ENCODE results near the gene SRL.

DNA sequence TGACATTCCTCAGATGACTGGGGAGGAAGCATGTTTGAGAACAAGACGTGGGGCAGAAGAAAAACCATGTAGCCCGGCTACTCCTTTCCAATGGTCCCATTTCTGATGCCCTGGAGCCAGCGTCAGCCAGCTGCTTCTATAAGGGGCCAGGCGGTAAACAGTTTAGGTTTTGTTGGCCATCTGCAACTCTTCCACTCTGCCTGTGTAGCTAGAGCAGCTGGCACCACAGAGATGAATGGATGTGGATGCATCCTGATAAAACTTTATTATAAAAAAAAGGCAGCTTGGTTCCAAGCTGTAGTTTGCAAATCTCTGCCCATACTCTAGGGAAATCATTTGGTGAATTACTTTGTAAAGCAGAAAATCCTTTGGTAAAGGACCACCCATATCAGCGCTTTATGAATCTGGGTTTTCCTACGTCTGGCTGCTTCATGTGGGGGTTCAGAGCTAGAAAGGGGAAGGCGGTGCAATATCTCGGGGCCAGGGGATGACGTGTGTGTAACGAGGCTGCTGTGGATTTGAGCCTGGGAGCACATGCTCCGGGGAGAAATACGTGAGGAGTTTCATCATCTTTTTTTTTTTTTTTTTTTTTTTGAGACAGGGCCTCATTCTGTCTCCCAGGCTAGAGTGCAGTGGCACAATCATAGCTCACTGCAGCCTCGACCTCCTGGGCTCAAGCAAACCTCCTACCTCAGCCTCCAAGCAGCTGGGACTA lies 3.4 kb upstream of the SRL start:
- TF ChIP-seq, protein P1, sequence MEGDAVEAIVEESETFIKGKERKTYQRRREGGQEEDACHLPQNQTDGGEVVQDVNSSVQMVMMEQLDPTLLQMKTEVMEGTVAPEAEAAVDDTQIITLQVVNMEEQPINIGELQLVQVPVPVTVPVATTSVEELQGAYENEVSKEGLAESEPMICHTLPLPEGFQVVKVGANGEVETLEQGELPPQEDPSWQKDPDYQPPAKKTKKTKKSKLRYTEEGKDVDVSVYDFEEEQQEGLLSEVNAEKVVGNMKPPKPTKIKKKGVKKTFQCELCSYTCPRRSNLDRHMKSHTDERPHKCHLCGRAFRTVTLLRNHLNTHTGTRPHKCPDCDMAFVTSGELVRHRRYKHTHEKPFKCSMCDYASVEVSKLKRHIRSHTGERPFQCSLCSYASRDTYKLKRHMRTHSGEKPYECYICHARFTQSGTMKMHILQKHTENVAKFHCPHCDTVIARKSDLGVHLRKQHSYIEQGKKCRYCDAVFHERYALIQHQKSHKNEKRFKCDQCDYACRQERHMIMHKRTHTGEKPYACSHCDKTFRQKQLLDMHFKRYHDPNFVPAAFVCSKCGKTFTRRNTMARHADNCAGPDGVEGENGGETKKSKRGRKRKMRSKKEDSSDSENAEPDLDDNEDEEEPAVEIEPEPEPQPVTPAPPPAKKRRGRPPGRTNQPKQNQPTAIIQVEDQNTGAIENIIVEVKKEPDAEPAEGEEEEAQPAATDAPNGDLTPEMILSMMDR (IDR thresholded peaks at IDR 0.05) = no peak
- TF ChIP-seq POLR2A (IDR thresholded peaks at IDR 0.05) (no peak), EP300 (IDR thresholded peaks at IDR 0.05) (no peak)

Measured in tibial nerve (tissue), 4 donors.